ENCODE measurements around the gene FYCO1.

DNA sequence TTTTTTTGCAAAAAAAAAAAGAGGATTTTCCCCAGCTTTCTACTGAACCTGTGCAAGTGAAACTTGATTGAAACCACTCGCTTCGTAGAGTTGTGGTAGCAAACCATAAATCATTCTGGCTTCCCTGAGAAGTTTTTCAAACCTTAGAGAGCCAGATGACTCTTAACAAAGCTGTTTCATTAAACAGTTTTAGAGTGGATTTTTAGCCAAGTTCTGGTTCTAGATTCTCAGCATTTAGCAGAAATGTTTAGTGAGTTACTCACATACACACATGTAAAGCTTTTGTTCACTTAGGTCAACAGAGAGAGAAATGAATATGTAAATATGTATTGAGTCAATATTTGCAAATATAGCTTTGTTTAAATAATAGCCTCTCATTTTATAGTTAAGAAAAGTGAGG, 127.4 kb downstream of the FYCO1 start:
- TF ChIP-seq, protein P1, sequence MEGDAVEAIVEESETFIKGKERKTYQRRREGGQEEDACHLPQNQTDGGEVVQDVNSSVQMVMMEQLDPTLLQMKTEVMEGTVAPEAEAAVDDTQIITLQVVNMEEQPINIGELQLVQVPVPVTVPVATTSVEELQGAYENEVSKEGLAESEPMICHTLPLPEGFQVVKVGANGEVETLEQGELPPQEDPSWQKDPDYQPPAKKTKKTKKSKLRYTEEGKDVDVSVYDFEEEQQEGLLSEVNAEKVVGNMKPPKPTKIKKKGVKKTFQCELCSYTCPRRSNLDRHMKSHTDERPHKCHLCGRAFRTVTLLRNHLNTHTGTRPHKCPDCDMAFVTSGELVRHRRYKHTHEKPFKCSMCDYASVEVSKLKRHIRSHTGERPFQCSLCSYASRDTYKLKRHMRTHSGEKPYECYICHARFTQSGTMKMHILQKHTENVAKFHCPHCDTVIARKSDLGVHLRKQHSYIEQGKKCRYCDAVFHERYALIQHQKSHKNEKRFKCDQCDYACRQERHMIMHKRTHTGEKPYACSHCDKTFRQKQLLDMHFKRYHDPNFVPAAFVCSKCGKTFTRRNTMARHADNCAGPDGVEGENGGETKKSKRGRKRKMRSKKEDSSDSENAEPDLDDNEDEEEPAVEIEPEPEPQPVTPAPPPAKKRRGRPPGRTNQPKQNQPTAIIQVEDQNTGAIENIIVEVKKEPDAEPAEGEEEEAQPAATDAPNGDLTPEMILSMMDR (IDR thresholded peaks at IDR 0.05), result no peak
- TF ChIP-seq POLR2A (IDR thresholded peaks at IDR 0.05), result no peak

All from Peyer's patch (tissue), 4 donors.